ENCODE measurements around the gene PTGER1.

- no peak for TF ChIP-seq CTCF (conservative IDR thresholded peaks at IDR 0.05; ENCODE audit: low read depth, low read length)
- TF ChIP-seq POLR2A (IDR thresholded peaks at IDR 0.05; ENCODE audit: low read depth, low read length), result no peak
- TF ChIP-seq USF2 (IDR thresholded peaks at IDR 0.05; ENCODE audit: low read depth, low read length), result no peak
- TF ChIP-seq MAZ (IDR thresholded peaks at IDR 0.05; ENCODE audit: borderline replicate concordance, low read depth, low read length), result no peak
Observed at GRCh38 chr19:14510311-14511228, 35.4 kb upstream of the PTGER1 start.
